Stimulated activated CD8-positive, alpha-beta memory T cell treated with anti-CD3 and anti-CD28 coated beads, Interleukin-7, amount 100 ng/mL, for 4 hours (primary cell): Measurements from ENCODE around the gene MYLK3.

Experiments used
- DNase-seq, 2 donors: peaks; one replicate each; pipeline ENCODE4 v3.0.0-alpha.2; 2020; ENCODE audit warnings: low read depth in 2 of 2

Gene MYLK3

GRCh38 chr16:46757339-46758050 lies 9.4 kb upstream of the MYLK3 start:
- DNase-seq: no peak

GRCh38 chr16:46756772-46757171 lies 8.6 kb upstream of the MYLK3 start:
- DNase-seq: no peak

DNA sequence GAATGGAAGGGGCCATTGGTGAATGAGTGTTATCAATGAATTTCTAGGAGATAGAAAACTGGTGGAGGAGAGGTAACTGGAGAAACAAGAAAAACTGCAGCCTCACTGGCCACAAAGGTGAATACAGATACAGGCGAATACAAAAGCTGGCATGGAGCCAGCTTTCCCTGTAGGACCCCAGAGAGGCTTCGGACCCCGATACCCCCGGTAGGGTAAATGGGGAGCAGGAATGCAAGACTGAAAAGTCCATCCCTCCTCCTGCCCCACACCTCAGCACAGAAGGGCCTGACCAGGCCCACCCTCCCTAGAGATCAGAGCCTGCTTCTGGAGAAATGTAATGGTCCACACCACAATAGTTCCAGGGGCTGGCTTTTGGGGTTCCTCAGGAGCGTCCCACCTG lies 4.9 kb upstream of the MYLK3 start:
- DNase-seq: no peak

GRCh38 chr16:46751381-46751780 lies 3.2 kb upstream of the MYLK3 start:
- DNase-seq: no peak

- no peak for DNase-seq
Observed at GRCh38 chr16:46748775-46749705, 896 bp upstream of the MYLK3 start.

DNA sequence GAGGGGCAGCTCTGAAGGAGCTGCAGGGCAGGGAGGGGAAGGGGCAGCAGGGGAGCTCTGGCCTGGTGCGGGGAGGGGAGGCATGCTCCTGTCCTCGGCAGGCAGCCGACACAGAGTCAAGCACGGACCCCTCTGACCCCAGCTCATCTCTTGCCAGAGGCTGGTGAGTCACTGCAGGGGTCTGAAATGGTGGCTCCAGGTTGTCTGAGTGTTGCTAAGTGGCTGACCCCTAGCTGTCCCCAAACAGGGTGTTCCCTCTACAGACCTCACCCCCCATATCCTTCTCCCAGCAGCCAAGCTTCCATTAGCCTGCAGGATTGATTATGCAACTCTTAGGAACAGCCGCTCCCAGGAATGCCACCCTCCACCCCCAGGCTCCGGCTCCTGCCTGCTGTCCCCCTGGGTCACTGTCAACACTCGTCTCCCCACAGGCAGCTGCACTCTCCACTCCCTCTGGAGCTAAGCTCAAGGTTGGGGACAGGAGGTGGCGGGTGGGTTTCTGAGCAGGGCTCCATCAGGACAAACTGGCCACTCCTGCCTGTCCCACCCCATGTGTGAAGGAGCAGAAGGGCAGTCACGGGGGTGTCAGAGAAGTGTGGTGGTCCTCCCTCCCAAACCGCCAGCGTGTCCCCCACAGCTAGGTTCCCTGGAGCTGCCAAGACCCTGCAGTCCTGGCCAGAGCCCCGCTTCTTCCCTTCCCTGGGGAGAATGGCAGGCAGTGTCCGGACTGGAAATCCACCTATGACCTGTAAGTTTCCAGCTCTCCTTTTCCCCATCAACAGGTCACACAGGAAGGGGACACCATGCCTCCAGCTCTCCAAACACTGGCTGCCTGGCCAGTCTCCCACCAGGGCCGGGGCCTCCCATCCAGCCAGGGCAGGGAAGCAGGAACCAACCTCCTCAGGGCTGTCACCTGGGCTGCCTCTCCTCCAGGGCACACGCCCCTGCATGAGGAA lies 1.0 kb downstream of the MYLK3 start:
- no peak for DNase-seq

- DNase-seq: no peak
Observed at GRCh38 chr16:46745617-46746016, 2.5 kb downstream of the MYLK3 start.

DNA sequence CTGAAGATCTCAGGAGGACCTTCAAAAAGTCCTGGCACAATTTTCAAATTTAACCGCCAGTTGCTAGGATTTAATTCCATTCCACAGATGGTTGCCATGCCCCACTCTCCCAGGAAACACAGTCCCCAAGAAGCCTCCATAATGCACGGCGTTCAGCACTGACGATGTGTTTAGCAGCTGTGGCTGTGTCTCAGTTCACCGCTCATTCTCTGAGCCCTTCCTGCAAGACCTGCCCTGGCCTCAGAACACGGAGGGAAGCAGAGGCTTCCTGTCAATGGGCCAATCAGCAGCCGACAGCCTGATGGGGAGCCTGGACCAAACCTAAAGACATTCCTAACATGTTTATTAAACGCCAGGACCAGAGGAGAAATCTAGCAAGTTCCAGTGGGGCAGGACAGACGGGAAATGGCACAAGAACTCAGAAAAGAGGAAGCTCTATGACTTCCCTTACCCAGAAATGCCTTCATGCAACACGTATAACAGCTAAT lies 4.9 kb downstream of the MYLK3 start:
- no peak for DNase-seq

GRCh38 chr16:46739934-46740333 lies 8.2 kb downstream of the MYLK3 start:
- no peak for DNase-seq

GRCh38 chr16:46737621-46738214 lies 10.4 kb downstream of the MYLK3 start:
- DNase-seq: no peak

DNA sequence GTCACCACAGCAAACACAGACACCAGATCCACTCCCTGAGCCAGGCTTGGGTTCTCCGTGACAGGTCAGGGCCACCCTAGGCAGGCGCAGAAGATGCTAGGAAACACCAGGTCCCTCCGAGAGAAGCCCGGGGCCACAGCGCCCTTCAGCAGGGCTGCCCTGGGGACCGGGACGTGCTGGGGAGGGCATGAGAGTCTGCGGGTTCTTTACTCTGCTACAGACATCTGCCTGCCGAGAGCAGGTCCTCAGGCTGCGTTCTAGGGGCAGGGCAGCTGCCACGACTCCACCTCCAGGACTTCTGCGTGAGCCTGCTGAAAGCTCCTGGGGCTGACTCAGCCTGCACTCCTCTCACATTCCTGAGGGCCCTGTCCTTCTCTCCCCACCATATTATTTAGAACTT lies 11.4 kb downstream of the MYLK3 start:
- DNase-seq: no peak

GRCh38 chr16:46733319-46733830 lies 14.8 kb downstream of the MYLK3 start:
- DNase-seq: no peak

- DNase-seq: no peak
Observed at GRCh38 chr16:46732561-46732960, 15.6 kb downstream of the MYLK3 start.

GRCh38 chr16:46731691-46732555 lies 16.2 kb downstream of the MYLK3 start:
- no peak for DNase-seq

- DNase-seq: no peak
Observed at GRCh38 chr16:46730801-46731690, 17.1 kb downstream of the MYLK3 start.

DNA sequence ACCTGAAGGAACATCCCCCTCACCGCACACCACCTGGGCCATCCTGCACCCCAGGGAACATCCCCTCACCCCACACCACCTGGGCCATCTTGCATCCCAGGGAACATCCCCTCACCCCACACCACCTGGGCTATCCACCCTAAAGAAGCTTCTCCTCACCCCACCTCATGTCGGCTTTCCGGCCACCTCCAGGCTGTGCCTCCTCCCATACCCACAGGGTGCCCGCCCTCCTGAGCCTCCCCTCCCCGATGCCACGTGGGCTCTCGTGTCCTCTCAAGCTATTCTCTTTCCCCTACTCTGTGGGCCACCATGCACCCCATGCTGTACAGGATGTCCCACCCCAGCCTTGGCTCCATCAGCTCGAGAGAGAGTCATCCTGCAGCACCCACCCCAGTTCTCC lies 18.0 kb downstream of the MYLK3 start:
- DNase-seq: no peak

DNA sequence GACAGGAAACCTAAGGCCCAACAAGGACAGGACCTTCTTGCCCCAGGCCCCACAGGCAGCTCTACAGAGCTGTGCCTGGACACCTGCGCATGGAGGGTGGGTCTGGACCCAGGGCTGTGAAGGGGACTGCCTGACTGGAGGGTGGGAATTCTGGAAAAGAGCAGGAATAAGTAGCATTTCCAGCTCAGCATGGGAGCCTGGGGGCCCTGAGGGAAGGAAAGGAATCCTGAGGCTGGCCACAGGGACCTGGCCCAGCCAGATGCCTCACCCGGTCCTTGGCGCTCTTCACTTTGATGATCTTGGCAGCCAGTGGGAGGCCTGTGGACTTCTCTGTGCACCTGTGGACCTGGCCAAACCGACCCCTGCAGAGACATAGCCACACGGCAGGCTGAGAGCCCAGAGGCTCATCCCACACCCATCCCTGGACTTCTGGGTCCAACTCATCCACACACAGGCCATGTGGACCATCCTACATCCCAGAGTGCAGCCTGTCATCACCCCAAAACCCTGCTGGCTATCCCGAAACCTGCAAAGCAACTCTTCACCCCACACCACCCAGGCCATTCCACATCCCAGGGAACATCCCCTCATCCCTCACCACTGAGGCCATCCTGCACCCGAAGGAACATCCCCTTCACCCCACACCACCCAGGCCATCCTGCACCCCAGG lies 18.7 kb downstream of the MYLK3 start:
- DNase-seq: no peak

- DNase-seq: no peak
Observed at GRCh38 chr16:46728806-46729205, 19.3 kb downstream of the MYLK3 start.

DNA sequence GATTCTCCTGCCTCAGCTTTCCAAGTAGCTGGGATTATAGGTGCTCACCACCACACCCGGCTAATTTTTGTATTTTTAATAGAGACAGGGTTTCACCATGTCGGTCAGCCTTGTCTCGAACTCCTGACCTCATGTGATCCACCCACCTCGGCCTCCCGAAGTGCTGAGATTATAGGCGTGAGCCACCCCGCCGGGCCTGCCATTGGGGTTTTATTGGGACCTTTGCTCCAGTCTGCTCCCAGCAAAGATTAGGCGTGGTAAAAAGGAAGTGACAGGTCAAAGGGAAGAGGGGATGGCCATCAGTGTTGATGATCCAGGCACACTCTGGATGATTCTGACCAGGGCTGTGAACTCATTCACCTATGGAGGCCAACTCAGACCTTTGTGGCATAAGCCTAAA lies 20.5 kb downstream of the MYLK3 start:
- no peak for DNase-seq
